Stomach (tissue), 4 donors: ENCODE data around the gene NPY4R.
"Not testable (repeated sequence)": the region's sequence is repeated elsewhere in the genome, so short reads cannot be mapped to it uniquely, and the experiment has no call there.

Experiments used
- CTCF ChIP-seq, 7 experiments: fragments of 450-650 bp in 4 of 7; fragments of 200-600 bp in 3 of 7; sonication (generic) in 3 of 7; IDR thresholded peaks; one replicate each; pipeline ENCODE4 v1.5.1; 2016 to 2019; ENCODE audit warnings: antibody characterized with exemption in 7 of 7, control low read depth in 2 of 7, mild to moderate bottlenecking in 1 of 7
- POLR2A ChIP-seq, 4 donors: fragments of 450-650 bp; IDR thresholded peaks; one replicate each; pipeline ENCODE4 v1.6.1; 2016; ENCODE audit warnings: antibody characterized with exemption in 4 of 4, control low read depth in 2 of 4, mild to moderate bottlenecking in 1 of 4, moderate library complexity in 1 of 4

DNA sequence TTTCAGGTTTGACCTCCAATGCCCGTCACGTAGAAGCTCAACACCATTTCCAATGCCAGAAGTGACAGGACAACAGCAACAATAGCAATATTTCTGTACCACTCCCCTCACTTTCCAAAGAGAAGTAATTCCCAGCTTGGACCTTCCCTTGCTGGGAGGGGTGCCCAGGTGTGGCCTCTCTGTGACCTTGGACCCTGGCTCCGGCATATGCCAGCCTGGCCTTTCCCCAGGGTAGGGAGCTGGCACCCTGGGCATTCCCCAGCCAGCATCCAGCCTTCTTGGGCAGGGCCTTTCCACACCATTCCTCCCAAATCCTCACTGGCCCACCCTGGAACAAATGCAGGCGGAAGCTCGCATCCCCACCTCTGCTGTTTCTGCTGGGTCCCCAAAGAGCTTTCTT is 53.1 kb downstream of the NPY4R start:
- not testable (repeated sequence) for TF ChIP-seq CTCF, POLR2A (IDR thresholded peaks at IDR 0.05)
